HL-60 (cell line): ENCODE results near the gene CDK19.

Experiments used
- CTCF ChIP-seq: IDR thresholded peaks from one replicate; pipeline ENCODE4 v1.5.1; 2011; ENCODE audit warnings: low read length, control low read depth, inconsistent platforms; ENCODE audit not compliant: insufficient read depth
- GABPA ChIP-seq: IDR thresholded peaks from 2 replicates; pipeline ENCODE4 v1.6.1; 2012; ENCODE audit warnings: low read depth
- POLR2AphosphoS5 ChIP-seq: IDR thresholded peaks from 2 replicates; pipeline ENCODE4 v1.6.1; 2012; ENCODE audit warnings: low read depth
- REST ChIP-seq: IDR thresholded peaks from 2 replicates; pipeline ENCODE4 v1.6.1; 2012; ENCODE audit warnings: low read depth; ENCODE audit not compliant: insufficient replicate concordance

- no peak for TF ChIP-seq GABPA
- no peak for TF ChIP-seq CTCF
- no peak for TF ChIP-seq POLR2AphosphoS5
- no peak for TF ChIP-seq REST
Observed at GRCh38 chr6:110612298-110612697, 203.0 kb downstream of the CDK19 start.
